Activated CD4-positive, alpha-beta T cell treated with anti-CD3 and anti-CD28 coated beads, Interleukin-2, amount 50 U/mL, for 48 hours (primary cell): Measurements from ENCODE around the gene SLC5A12.

Experiments
- DNase-seq, 2 experiments: peaks; one replicate each; pipeline ENCODE4 v3.0.0-alpha.2; 2020

SLC5A12 gene

GRCh38 chr11:26717771-26718170 lies 4.1 kb downstream of the SLC5A12 start:
- no peak for DNase-seq

GRCh38 chr11:26715133-26715532 lies 6.7 kb downstream of the SLC5A12 start:
- no peak for DNase-seq

GRCh38 chr11:26712497-26712896 lies 9.4 kb downstream of the SLC5A12 start:
- DNase-seq, result no peak

GRCh38 chr11:26710489-26710888 lies 11.4 kb downstream of the SLC5A12 start:
- no peak for DNase-seq

GRCh38 chr11:26708736-26709456 lies 13.0 kb downstream of the SLC5A12 start:
- DNase-seq, result no peak

GRCh38 chr11:26706181-26706580 lies 15.7 kb downstream of the SLC5A12 start:
- no peak for DNase-seq

- no peak for DNase-seq
Observed at GRCh38 chr11:26704249-26704648, 17.6 kb downstream of the SLC5A12 start.

GRCh38 chr11:26703411-26704191 lies 18.3 kb downstream of the SLC5A12 start:
- DNase-seq, result no peak

- no peak for DNase-seq
Observed at GRCh38 chr11:26702406-26702805, 19.5 kb downstream of the SLC5A12 start.

- DNase-seq, result no peak
Observed at GRCh38 chr11:26700574-26701235, 21.2 kb downstream of the SLC5A12 start.

GRCh38 chr11:26698224-26698623 lies 23.6 kb downstream of the SLC5A12 start:
- DNase-seq, result no peak

- no peak for DNase-seq
Observed at GRCh38 chr11:26696330-26696729, 25.5 kb downstream of the SLC5A12 start.

- no peak for DNase-seq
Observed at GRCh38 chr11:26688701-26689100, 33.2 kb downstream of the SLC5A12 start.

GRCh38 chr11:26687351-26687750 lies 34.5 kb downstream of the SLC5A12 start:
- DNase-seq, result no peak

GRCh38 chr11:26677566-26677965 lies 44.3 kb downstream of the SLC5A12 start:
- DNase-seq, result no peak

- no peak for DNase-seq
Observed at GRCh38 chr11:26676641-26677040, 45.2 kb downstream of the SLC5A12 start.

GRCh38 chr11:26675233-26675928 lies 46.5 kb downstream of the SLC5A12 start:
- DNase-seq, result no peak

GRCh38 chr11:26665946-26666345 lies 55.9 kb downstream of the SLC5A12 start:
- no peak for DNase-seq

GRCh38 chr11:26665036-26665435 lies 56.8 kb downstream of the SLC5A12 start:
- no peak for DNase-seq

GRCh38 chr11:26662916-26663315 lies 58.9 kb downstream of the SLC5A12 start:
- DNase-seq, result no peak

- no peak for DNase-seq
Observed at GRCh38 chr11:26655287-26655686, 66.6 kb downstream of the SLC5A12 start.

GRCh38 chr11:26651916-26652315 lies 69.9 kb downstream of the SLC5A12 start:
- DNase-seq, result no peak

GRCh38 chr11:26649884-26650283 lies 72.0 kb downstream of the SLC5A12 start:
- DNase-seq, result peak; percentile 6 to 30
